Panc1 (cell line): ENCODE measurements around the gene TMEM132C.

Source experiments
- REST ChIP-seq, 2 experiments: IDR thresholded peaks; 2 replicates each; pipeline ENCODE4 v1.6.1; 2011 to 2012; ENCODE audit warnings: low read depth in 2 of 2, control low read depth in 1 of 2, low read length in 1 of 2, mild to moderate bottlenecking in 1 of 2, moderate library complexity in 1 of 2; ENCODE audit not compliant: insufficient read depth in 1 of 2
- TF ChIP-seq, protein P1 (sequence below): fragments of 450-650 bp; IDR thresholded peaks from 2 replicates; pipeline ENCODE4 v1.5.1; 2017; ENCODE audit warnings: mild to moderate bottlenecking

DNA sequence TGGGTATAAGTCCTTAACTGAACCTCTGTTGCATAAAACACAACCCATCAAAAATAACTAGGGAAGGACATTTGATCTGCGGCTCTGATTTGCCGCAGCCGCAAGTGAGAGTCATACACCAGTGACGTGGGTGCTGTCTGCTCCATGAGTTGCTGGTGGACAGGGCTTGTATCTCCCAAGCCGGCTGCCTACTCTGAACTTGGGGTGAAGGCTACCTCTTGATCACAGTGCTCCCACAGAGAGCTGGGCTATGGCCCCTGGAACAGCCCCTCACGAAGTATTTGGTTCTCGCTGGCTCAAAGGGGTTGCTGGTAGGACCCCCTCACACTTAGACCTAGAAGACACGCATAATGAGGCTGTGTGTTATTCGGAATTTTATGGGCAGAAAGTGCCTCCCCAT is 118.8 kb downstream of the TMEM132C start:
- TF ChIP-seq, protein P1, sequence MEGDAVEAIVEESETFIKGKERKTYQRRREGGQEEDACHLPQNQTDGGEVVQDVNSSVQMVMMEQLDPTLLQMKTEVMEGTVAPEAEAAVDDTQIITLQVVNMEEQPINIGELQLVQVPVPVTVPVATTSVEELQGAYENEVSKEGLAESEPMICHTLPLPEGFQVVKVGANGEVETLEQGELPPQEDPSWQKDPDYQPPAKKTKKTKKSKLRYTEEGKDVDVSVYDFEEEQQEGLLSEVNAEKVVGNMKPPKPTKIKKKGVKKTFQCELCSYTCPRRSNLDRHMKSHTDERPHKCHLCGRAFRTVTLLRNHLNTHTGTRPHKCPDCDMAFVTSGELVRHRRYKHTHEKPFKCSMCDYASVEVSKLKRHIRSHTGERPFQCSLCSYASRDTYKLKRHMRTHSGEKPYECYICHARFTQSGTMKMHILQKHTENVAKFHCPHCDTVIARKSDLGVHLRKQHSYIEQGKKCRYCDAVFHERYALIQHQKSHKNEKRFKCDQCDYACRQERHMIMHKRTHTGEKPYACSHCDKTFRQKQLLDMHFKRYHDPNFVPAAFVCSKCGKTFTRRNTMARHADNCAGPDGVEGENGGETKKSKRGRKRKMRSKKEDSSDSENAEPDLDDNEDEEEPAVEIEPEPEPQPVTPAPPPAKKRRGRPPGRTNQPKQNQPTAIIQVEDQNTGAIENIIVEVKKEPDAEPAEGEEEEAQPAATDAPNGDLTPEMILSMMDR = no peak
- no peak for TF ChIP-seq REST (IDR thresholded peaks at IDR 0.05; ENCODE audit: insufficient read depth in 1 of 2, low read depth in 2 of 2, low read length in 1 of 2)
